H9 (cell line): Measurements from ENCODE around the gene CAMP. TPM values are rescaled to one million over a fixed set of nuclear protein-coding genes. Genes with fewer than 3 reads are reported as not detected.
A peak's percentile ranks its signal among the peaks of the same experiment; 100 is the strongest.

ENCODE experiments used
- DNase-seq: peaks from one replicate; pipeline ENCODE4 v3.0.0-alpha.2; 2017
- H2AFZ ChIP-seq: one replicate; pipeline ENCODE4 v1.6.1; 2013; ENCODE audit warnings: mild to moderate bottlenecking, low read length, control low read depth, moderate library complexity
- H2AK5ac ChIP-seq: 2 replicates; pipeline ENCODE4 v1.6.1; 2013; ENCODE audit warnings: low read length, control low read depth, mixed read lengths; ENCODE audit not compliant: insufficient read length
- H2BK120ac ChIP-seq: one replicate; pipeline ENCODE4 v1.6.1; 2013; ENCODE audit warnings: low read depth, mild to moderate bottlenecking, low read length, control low read depth, inconsistent platforms; ENCODE audit not compliant: poor library complexity, severe bottlenecking
- H2BK12ac ChIP-seq: 2 replicates; pipeline ENCODE4 v1.6.1; 2013; ENCODE audit warnings: low read length, control low read depth, mixed read lengths, low read depth; ENCODE audit not compliant: insufficient read length
- H2BK15ac ChIP-seq: 2 replicates; pipeline ENCODE4 v1.6.1; 2013; ENCODE audit warnings: low read depth, low read length, control low read depth
- H2BK20ac ChIP-seq: one replicate; pipeline ENCODE4 v1.6.1; 2013; ENCODE audit warnings: low read depth, mild to moderate bottlenecking, low read length, control low read depth, inconsistent platforms; ENCODE audit not compliant: poor library complexity, severe bottlenecking
- H2BK5ac ChIP-seq: 2 replicates; pipeline ENCODE4 v1.6.1; 2013; ENCODE audit warnings: low read length, control low read depth, mixed read lengths; ENCODE audit not compliant: insufficient read length
- H3K14ac ChIP-seq: 2 replicates; pipeline ENCODE4 v1.6.1; 2013; ENCODE audit warnings: low read length, control low read depth; ENCODE audit not compliant: insufficient read depth
- H3K18ac ChIP-seq: 2 replicates; pipeline ENCODE4 v1.6.1; 2013; ENCODE audit warnings: low read depth, mild to moderate bottlenecking, mixed read lengths, low read length, control low read depth; ENCODE audit not compliant: insufficient read length
- H3K23ac ChIP-seq: 2 replicates; pipeline ENCODE4 v1.6.1; 2013; ENCODE audit warnings: low read length, control low read depth, mixed read lengths, low read depth; ENCODE audit not compliant: insufficient read length
- H3K23me2 ChIP-seq: 2 replicates; pipeline ENCODE4 v1.6.1; 2013; ENCODE audit warnings: low read depth, mild to moderate bottlenecking, mixed read lengths, low read length, control low read depth; ENCODE audit not compliant: insufficient read length, poor library complexity, severe bottlenecking
- H3K27ac ChIP-seq: 2 replicates; pipeline ENCODE4 v1.5.1; 2013; ENCODE audit warnings: low read length, control low read depth, mixed read lengths, low read depth; ENCODE audit not compliant: insufficient read length
- H3K27me3 ChIP-seq: 2 replicates; pipeline ENCODE4 v1.6.1; 2013; ENCODE audit warnings: low read length, control low read depth, inconsistent platforms; ENCODE audit not compliant: insufficient read depth
- H3K4ac ChIP-seq: 2 replicates; pipeline ENCODE4 v1.6.1; 2013; ENCODE audit warnings: low read depth, mild to moderate bottlenecking, control low read depth, inconsistent platforms, low read length, moderate library complexity
- H3K4me1 ChIP-seq: 2 replicates; pipeline ENCODE4 v1.6.1; 2013; ENCODE audit warnings: low read length, control low read depth, inconsistent platforms; ENCODE audit not compliant: insufficient read depth
- H3K4me2 ChIP-seq: 2 replicates; pipeline ENCODE4 v1.6.1; 2013; ENCODE audit warnings: low read length, control low read depth, mixed read lengths; ENCODE audit not compliant: insufficient read length, insufficient read depth
- H3K56ac ChIP-seq: 2 replicates; pipeline ENCODE4 v1.6.1; 2013; ENCODE audit warnings: low read depth, mild to moderate bottlenecking, mixed read lengths, low read length, control low read depth; ENCODE audit not compliant: insufficient read length
- H3K79me1 ChIP-seq: 2 replicates; pipeline ENCODE4 v1.6.1; 2013; ENCODE audit warnings: low read depth, mild to moderate bottlenecking, moderate library complexity, low read length, control low read depth, inconsistent platforms; ENCODE audit not compliant: insufficient read depth, poor library complexity, severe bottlenecking
- H3K79me2 ChIP-seq: 2 replicates; pipeline ENCODE4 v1.6.1; 2013; ENCODE audit warnings: low read length, control low read depth, inconsistent platforms; ENCODE audit not compliant: insufficient read depth
- H3K9ac ChIP-seq: 2 replicates; pipeline ENCODE4 v1.6.1; 2013; ENCODE audit warnings: low read length, control low read depth, mixed read lengths; ENCODE audit not compliant: insufficient read length; ENCODE audit errors: extremely low read depth
- H3K9me3 ChIP-seq: one replicate; pipeline ENCODE4 v1.6.1; 2013; ENCODE audit warnings: low read depth, low read length, inconsistent platforms; ENCODE audit not compliant: control insufficient read depth
- H3T11ph ChIP-seq: one replicate; pipeline ENCODE4 v1.6.1; 2013; ENCODE audit warnings: mild to moderate bottlenecking, low read length, control low read depth, inconsistent platforms
- H4K20me1 ChIP-seq: one replicate; pipeline ENCODE4 v1.6.1; 2013; ENCODE audit not compliant: control insufficient read depth, insufficient read length, insufficient read depth
- H4K5ac ChIP-seq: 2 replicates; pipeline ENCODE4 v1.6.1; 2013; ENCODE audit warnings: low read depth, mild to moderate bottlenecking, mixed read lengths, low read length, control low read depth; ENCODE audit not compliant: insufficient read length
- H4K8ac ChIP-seq: replicated peaks from 2 replicates; pipeline ENCODE4 v1.6.1; 2013; ENCODE audit warnings: low read length, control low read depth, mixed read lengths, low read depth; ENCODE audit not compliant: insufficient read length
- H4K91ac ChIP-seq: 2 replicates; pipeline ENCODE4 v1.6.1; 2013; ENCODE audit warnings: low read depth, mild to moderate bottlenecking, moderate library complexity, mixed read lengths, low read length, control low read depth; ENCODE audit not compliant: insufficient read length
- H3K27ac Mint-ChIP-seq, 3 experiments: 2 replicates in 2 of 3; 3 replicates in 1 of 3; pipeline ENCODE4 v1.8.0; 2020 to 2021; ENCODE audit warnings: mixed read lengths in 3 of 3, mild to moderate bottlenecking in 1 of 3, moderate library complexity in 1 of 3
- H3K27me3 Mint-ChIP-seq: 2 replicates; pipeline ENCODE4 v1.8.0; 2021; ENCODE audit warnings: low read depth, mild to moderate bottlenecking, moderate library complexity, mixed read lengths
- H3K36me3 Mint-ChIP-seq, 3 experiments: 2 replicates in 2 of 3; 3 replicates in 1 of 3; pipeline ENCODE4 v1.8.0; 2020 to 2021; ENCODE audit warnings: low read depth in 3 of 3, mixed read lengths in 3 of 3; ENCODE audit not compliant: insufficient read depth in 1 of 3
- H3K4me1 Mint-ChIP-seq, 2 experiments: 2 replicates each; pipeline ENCODE4 v1.8.0; 2020; ENCODE audit warnings: mixed read lengths in 2 of 2
- H3K4me3 Mint-ChIP-seq, 2 experiments: 2 replicates in 1 of 2; 3 replicates in 1 of 2; pipeline ENCODE4 v1.8.0; 2020 to 2021; ENCODE audit warnings: mild to moderate bottlenecking in 2 of 2, mixed read lengths in 2 of 2, moderate library complexity in 1 of 2
- H3K9me3 Mint-ChIP-seq, 2 experiments: 2 replicates in 1 of 2; 3 replicates in 1 of 2; pipeline ENCODE4 v1.8.0; 2020; ENCODE audit warnings: mild to moderate bottlenecking in 2 of 2, mixed read lengths in 2 of 2, moderate library complexity in 1 of 2
- WGBS: extraction: QIAGEN DNeasy Blood & Tissue Kit; methylation state at CpG from one replicate; pipeline ENCODE4 v1.1.7; 2013; ENCODE audit warnings: missing lambda C conversion rate, low lambda C conversion rate, mixed read lengths; ENCODE audit not compliant: insufficient read length; ENCODE audit errors: extremely low coverage; 5-methylcytosine and 5-hydroxymethylcytosine counted together
- total RNA-seq: library from RNA; stranded (reverse); gene quantifications from 2 replicates; pipeline ENCODE4 v1.2.1, GENCODE V29; 2021
- TF ChIP-seq, protein P1 (sequence below): fragments of 200-600 bp; sonication (generic); conservative IDR thresholded peaks from 3 replicates; pipeline ENCODE4 v1.8.0; 2021; ENCODE audit warnings: antibody characterized with exemption, mild to moderate bottlenecking

The CAMP gene
- total RNA-seq, 1 experiment from 2014 or later = not detected

DNA sequence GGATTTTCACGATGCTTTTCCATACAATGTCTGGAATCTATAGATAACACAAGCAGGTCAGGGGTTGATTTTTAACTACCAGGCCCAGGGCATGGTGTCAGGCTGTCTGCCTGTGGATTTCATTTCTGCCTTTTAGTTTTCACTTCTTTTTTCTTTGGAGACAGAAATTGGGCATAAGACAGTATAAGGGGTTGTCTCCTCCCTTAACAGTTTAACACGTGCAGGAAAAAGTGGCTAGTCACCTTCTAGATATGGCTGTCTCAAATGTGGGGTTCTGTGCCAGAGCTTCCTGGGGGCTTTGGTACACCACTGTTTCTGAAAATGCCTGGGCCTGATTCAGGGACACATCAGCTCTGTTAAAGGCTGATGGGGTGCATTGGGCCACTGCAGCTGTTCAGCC is 10.2 kb downstream of the CAMP start:
- H3K23me2 ChIP-seq = no peaks in the 10 kb centered on the region
- no peak overlapping the region for H4K8ac ChIP-seq
- TF ChIP-seq, protein P1, sequence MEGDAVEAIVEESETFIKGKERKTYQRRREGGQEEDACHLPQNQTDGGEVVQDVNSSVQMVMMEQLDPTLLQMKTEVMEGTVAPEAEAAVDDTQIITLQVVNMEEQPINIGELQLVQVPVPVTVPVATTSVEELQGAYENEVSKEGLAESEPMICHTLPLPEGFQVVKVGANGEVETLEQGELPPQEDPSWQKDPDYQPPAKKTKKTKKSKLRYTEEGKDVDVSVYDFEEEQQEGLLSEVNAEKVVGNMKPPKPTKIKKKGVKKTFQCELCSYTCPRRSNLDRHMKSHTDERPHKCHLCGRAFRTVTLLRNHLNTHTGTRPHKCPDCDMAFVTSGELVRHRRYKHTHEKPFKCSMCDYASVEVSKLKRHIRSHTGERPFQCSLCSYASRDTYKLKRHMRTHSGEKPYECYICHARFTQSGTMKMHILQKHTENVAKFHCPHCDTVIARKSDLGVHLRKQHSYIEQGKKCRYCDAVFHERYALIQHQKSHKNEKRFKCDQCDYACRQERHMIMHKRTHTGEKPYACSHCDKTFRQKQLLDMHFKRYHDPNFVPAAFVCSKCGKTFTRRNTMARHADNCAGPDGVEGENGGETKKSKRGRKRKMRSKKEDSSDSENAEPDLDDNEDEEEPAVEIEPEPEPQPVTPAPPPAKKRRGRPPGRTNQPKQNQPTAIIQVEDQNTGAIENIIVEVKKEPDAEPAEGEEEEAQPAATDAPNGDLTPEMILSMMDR = no peak
- no peak overlapping the region for H3K27ac ChIP-seq
- H2BK20ac ChIP-seq = no peak overlapping the region
- no peak overlapping the region for H2BK12ac ChIP-seq
- H3K9me3 Mint-ChIP-seq = peaks cover 19% of the 10 kb centered on the region in 2 experiments
- no peak overlapping the region for H3K18ac ChIP-seq
- no peaks in the 10 kb centered on the region for H3K79me1 ChIP-seq
- H4K91ac ChIP-seq = no peak overlapping the region
- H3K27me3 Mint-ChIP-seq = peaks cover 2% of the 10 kb centered on the region; the same call in 1 of the 2 replicates
- H3K36me3 Mint-ChIP-seq = peaks cover 15 to 18% (median 16%) of the 10 kb centered on the region in 3 experiments
- DNase-seq = no peak
- H2AK5ac ChIP-seq = no peak overlapping the region
- WGBS = no CpG with 5 or more reads among the region's 2 CpGs
- H3K79me2 ChIP-seq = no peaks in the 10 kb centered on the region
- H3T11ph ChIP-seq = no peak overlapping the region
- no peak overlapping the region for H3K14ac ChIP-seq
- no peak overlapping the region for H3K9ac ChIP-seq
- no peaks in the 10 kb centered on the region for H3K4me1 ChIP-seq
- no peak overlapping the region for H2BK5ac ChIP-seq
- H3K9me3 ChIP-seq = no peaks in the 10 kb centered on the region
- peak overlapping the region in 1 of 2 experiments; percentile 24; a peak in 1 of 5 replicates for H3K4me3 Mint-ChIP-seq
- H2BK15ac ChIP-seq = no peak overlapping the region
- no peaks in the 10 kb centered on the region for H4K20me1 ChIP-seq
- H3K27ac Mint-ChIP-seq = no peak overlapping the region
- H3K56ac ChIP-seq = no peak overlapping the region
- H3K4me2 ChIP-seq = no peak overlapping the region
- H3K4me1 Mint-ChIP-seq = peaks cover 18 to 26% of the 10 kb centered on the region in 2 experiments
- H2AFZ ChIP-seq = no peak overlapping the region
- H3K27me3 ChIP-seq = no peaks in the 10 kb centered on the region
- no peak overlapping the region for H4K5ac ChIP-seq
- no peak overlapping the region for H2BK120ac ChIP-seq
- H3K23ac ChIP-seq = no peak overlapping the region
- no peak overlapping the region for H3K4ac ChIP-seq
